Testis (tissue), 3 donors: ENCODE results near the gene CALHM6. TPM values are rescaled to one million over a fixed set of nuclear protein-coding genes. Genes with fewer than 3 reads are reported as not detected.
A peak's percentile ranks its signal among the peaks of the same experiment; 100 is the strongest.

Experiments used
- DNase-seq: peaks from one replicate; pipeline ENCODE4 v3.0.0-alpha.2; 2019
- H3K27ac ChIP-seq, 2 donors: fragments of 200-600 bp; sonication (generic); one replicate each; pipeline ENCODE4 v1.5.1; 2019
- H3K27me3 ChIP-seq: fragments of 200-600 bp; sonication (generic); one replicate; pipeline ENCODE4 v1.5.1; 2019
- H3K36me3 ChIP-seq: fragments of 200-600 bp; sonication (generic); one replicate; pipeline ENCODE4 v1.5.1; 2017; ENCODE audit warnings: low read depth; ENCODE audit errors: missing control alignments
- H3K4me1 ChIP-seq: fragments of 200-600 bp; sonication (generic); one replicate; pipeline ENCODE4 v1.5.1; 2019
- H3K4me3 ChIP-seq, 2 donors: fragments of 200-600 bp; sonication (generic); one replicate each; pipeline ENCODE4 v1.5.1; 2017 to 2019
- H3K9me3 ChIP-seq: fragments of 200-600 bp; sonication (generic); one replicate; pipeline ENCODE4 v1.5.1; 2017
- POLR2A ChIP-seq: fragments of 450-650 bp; IDR thresholded peaks from one replicate; pipeline ENCODE4 v1.6.1; 2017; ENCODE audit warnings: antibody characterized with exemption, mild to moderate bottlenecking, moderate library complexity
- WGBS, 2 donors: methylation state at CpG; one replicate each; pipeline ENCODE4 v1.1.5; 2018; 5-methylcytosine and 5-hydroxymethylcytosine counted together
- intact Hi-C: fragments of 100-400 bp; cut with DNase I; formaldehyde crosslinking; loops from one replicate; pipeline ENCODE4 v1.15.1; 2023; ENCODE audit warnings: low total_unique reads
- polyA plus RNA-seq: library from polyadenylated mRNA; stranded (reverse); fragments of 350-450 nt; fragmentation: Illumina TruSeq; extraction: RNeasy Lipid Tissue Mini Kit (QIAGEN cat#74804); gene quantifications from one replicate; pipeline ENCODE4 v1.2.3, GENCODE V29; 2014; ENCODE audit warnings: low read depth, low replicate concordance; ENCODE audit not compliant: insufficient read depth
- total RNA-seq, 2 donors: library from RNA; depleted of rRNA; stranded (reverse); fragments of >200 nt; gene quantifications; one replicate each; pipeline ENCODE4 v1.2.3, GENCODE V29; 2016
- TF ChIP-seq, protein P1 (sequence below), 3 experiments: fragments of 450-650 bp in 2 of 3; fragments of 200-600 bp in 1 of 3; sonication (generic) in 1 of 3; IDR thresholded peaks; one replicate each; pipeline ENCODE4 v1.5.1; 2016 to 2019; ENCODE audit warnings: antibody characterized with exemption in 3 of 3, mild to moderate bottlenecking in 2 of 3, moderate library complexity in 1 of 3

The CALHM6 gene
- total and polyA plus RNA-seq, 3 donors from 2014 or later, result 9.7 to 15.7 (median 10.4) TPM

DNA sequence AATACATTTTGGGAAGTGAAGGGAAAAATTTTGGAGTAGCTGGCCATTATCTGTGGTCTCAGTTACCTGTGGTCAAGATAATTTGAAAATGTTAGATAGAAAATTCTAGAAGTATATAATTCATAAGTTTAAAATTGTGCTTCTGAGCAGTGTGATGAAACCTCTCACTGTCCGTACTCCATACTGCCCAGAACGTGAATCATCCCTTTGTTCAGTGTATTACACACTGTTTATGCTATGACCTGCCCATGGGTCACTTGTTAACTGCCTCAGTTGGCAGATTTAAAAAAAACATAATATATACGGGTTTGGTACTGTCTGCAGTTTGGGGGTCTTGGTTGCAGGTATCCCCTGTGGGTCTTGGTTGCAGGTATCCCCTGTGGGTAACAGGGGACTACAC lies 46.1 kb downstream of the CALHM6 start:
- no peak for DNase-seq
- 89 to 95% methylated on average over 3 of the region's 3 CpGs for WGBS, 2 donors
- Histone ChIP-seq H3K9me3 (no peaks in the 10 kb centered on the region), H3K4me1 (no peaks in the 10 kb centered on the region), H3K4me3 (no peak overlapping the region), H3K27ac (no peak overlapping the region), H3K27me3 (no peaks in the 10 kb centered on the region), H3K36me3 (no peaks in the 10 kb centered on the region)
- intact Hi-C loops, result no loop called here
- no peak for TF ChIP-seq POLR2A
- TF ChIP-seq, protein P1, sequence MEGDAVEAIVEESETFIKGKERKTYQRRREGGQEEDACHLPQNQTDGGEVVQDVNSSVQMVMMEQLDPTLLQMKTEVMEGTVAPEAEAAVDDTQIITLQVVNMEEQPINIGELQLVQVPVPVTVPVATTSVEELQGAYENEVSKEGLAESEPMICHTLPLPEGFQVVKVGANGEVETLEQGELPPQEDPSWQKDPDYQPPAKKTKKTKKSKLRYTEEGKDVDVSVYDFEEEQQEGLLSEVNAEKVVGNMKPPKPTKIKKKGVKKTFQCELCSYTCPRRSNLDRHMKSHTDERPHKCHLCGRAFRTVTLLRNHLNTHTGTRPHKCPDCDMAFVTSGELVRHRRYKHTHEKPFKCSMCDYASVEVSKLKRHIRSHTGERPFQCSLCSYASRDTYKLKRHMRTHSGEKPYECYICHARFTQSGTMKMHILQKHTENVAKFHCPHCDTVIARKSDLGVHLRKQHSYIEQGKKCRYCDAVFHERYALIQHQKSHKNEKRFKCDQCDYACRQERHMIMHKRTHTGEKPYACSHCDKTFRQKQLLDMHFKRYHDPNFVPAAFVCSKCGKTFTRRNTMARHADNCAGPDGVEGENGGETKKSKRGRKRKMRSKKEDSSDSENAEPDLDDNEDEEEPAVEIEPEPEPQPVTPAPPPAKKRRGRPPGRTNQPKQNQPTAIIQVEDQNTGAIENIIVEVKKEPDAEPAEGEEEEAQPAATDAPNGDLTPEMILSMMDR (IDR thresholded peaks at IDR 0.05), result no peak

DNA sequence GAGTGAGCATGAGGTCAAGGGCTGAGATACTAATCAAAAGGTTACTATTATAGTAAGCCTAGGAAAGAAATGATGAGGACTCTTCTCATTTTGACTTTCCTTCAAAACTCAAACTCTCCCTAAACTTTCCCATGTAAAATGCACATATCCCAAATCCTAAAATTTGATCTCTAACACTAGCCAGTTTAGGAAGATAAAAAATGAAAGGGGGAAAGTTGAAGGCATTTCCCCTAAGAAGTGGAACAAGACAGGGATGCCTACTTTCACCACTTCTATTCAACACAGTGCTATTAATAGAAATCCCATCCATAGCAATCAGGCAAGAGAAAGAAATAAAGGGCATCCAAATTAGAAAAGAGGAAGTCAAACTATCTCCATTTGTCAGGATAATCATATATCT lies 47.4 kb downstream of the CALHM6 start:
- Histone ChIP-seq H3K27ac (no peak overlapping the region), H3K27me3 (no peaks in the 10 kb centered on the region), H3K9me3 (no peaks in the 10 kb centered on the region), H3K4me3 (no peak overlapping the region), H3K36me3 (no peaks in the 10 kb centered on the region), H3K4me1 (no peaks in the 10 kb centered on the region)
- no peak for DNase-seq
- TF ChIP-seq, protein P1 (IDR thresholded peaks at IDR 0.05), result no peak
- intact Hi-C loops, result no loop called here

DNA sequence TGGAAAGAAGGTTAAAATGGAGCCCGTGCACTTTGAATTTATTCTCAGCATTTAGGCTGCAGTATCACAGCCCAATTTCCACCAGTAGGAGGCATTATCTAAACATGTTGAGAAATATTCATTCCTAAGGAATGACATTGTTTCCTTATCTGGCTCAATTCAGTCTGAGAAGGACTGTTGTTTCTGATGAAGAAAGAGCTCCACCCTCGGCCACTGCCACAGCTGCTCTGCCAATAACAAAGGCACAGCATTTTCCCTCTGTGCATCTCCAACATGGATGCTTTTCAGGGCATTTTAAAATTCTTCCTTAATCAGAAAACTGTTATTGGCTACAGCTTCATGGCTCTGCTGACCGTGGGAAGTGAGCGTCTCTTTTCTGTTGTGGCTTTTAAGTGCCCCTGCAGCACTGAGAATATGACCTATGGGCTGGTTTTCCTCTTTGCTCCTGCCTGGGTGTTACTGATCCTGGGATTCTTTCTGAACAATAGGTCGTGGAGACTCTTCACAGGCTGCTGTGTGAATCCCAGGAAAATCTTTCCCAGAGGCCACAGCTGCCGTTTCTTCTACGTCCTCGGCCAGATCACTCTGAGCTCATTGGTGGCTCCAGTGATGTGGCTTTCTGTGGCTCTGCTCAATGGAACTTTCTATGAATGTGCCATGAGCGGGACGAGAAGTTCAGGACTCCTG lies 50.4 kb downstream of the CALHM6 start, which contains the start of gene CALHM5:
TSS of gene CALHM5 (plus strand) at position 216 of the 687 bp plus-strand sequence. CDS start at position 274, 58 bp downstream.
- Histone ChIP-seq H3K27ac (peak within 1 kb of the TSS; percentile 65 to 74), H3K4me1 (no peaks in the 10 kb centered on the region), H3K27me3 (no peaks in the 10 kb centered on the region), H3K36me3 (no peaks in the 10 kb centered on the region), H3K9me3 (no peaks in the 10 kb centered on the region), H3K4me3 (peak within 1 kb of the TSS; percentile 1 to 27)
- peak; percentile 66 for DNase-seq
- TF ChIP-seq POLR2A, result no peak
- TF ChIP-seq, protein P1 (IDR thresholded peaks at IDR 0.05), result peak; percentile 49 to 69 (median 56)
- intact Hi-C loops, result no loop called here
- WGBS, 2 donors, result 9 to 11% methylated on average over 10 of the region's 10 CpGs

DNA sequence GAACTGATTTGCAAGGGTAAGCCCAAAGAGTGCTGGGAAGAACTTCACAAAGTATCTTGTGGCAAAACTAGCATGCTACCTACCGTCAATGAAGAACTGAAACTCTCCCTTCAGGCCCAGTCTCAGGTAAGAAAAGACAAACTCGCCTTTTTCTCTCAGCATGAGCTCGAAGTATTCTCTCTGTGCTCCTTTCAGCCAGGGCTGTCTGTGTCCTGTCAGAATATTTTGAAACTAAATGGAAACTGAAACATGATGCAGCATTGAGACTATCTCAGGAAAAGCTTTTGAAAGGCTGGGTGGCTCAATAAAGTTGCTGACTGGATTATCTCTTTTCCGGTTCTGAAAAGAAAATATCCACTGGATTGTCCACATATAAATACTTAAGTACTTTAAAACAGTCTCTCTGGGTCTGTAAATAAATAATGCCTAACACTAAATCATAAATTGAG lies 51.0 kb downstream of the CALHM6 start:
- Histone ChIP-seq H3K36me3 (no peaks in the 10 kb centered on the region), H3K9me3 (no peaks in the 10 kb centered on the region), H3K27me3 (no peaks in the 10 kb centered on the region), H3K4me3 (peak overlapping the region; percentile 1 to 27), H3K4me1 (no peaks in the 10 kb centered on the region), H3K27ac (peak overlapping the region; percentile 65 to 74)
- TF ChIP-seq, protein P1 (IDR thresholded peaks at IDR 0.05), result no peak
- TF ChIP-seq POLR2A, result no peak
- no peak for DNase-seq
- intact Hi-C loops, result no loop called here
- 10 to 12% methylated on average over 4 of the region's 4 CpGs for WGBS, 2 donors

DNA sequence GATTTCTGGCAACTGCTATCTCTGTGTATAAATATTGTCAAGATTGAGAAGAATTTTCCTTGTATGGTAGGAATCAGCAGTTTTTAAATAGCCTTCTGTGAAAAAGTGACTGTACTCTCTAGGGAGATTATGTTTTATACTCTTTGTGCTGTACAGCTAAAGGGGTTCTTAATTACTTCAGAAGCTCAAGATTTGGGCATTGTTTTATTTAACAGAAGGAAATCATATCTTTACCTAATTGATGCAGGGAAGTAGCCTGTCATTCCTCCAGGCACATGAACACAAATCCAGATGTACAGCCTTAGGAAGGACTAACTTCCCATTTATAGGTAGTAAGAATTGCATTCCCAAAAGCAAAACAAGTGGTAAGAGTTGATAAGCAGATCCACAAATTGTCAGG lies 51.6 kb downstream of the CALHM6 start:
- TF ChIP-seq, protein P1 (IDR thresholded peaks at IDR 0.05), result no peak
- no peak for TF ChIP-seq POLR2A
- H3K4me3 ChIP-seq, result no peak overlapping the region
- H3K27ac ChIP-seq, result peak overlapping the region in 1 of 2 donors; percentile 74
- no peaks in the 10 kb centered on the region for H3K27me3 ChIP-seq
- no peaks in the 10 kb centered on the region for H3K9me3 ChIP-seq
- no peak for DNase-seq
- H3K4me1 ChIP-seq, result no peaks in the 10 kb centered on the region
- no peaks in the 10 kb centered on the region for H3K36me3 ChIP-seq
- intact Hi-C loops, result no loop called here
